ENCODE measurements around the gene TWIST2.

The TWIST2 gene

GRCh38 chr2:238925816-238926521 lies 78.1 kb downstream of the TWIST2 start:
- no peak overlapping the region for H2AFZ ChIP-seq (ENCODE audit: low read length)
- H3K27me3 ChIP-seq (ENCODE audit: insufficient read depth, low read length): no peaks in the 10 kb centered on the region
- no peak overlapping the region for H3K9ac ChIP-seq (ENCODE audit: low read length)
- H3K9me3 ChIP-seq (ENCODE audit: low read length): no peaks in the 10 kb centered on the region
- no peaks in the 10 kb centered on the region for H3K4me1 ChIP-seq (ENCODE audit: insufficient read depth, low read length, severe bottlenecking)
- no peak for TF ChIP-seq CTCF (IDR thresholded peaks at IDR 0.05; ENCODE audit: low read length)
- no peak for TF ChIP-seq EZH2 (IDR thresholded peaks at IDR 0.05; ENCODE audit: borderline replicate concordance, low read length)
- no peaks in the 10 kb centered on the region for H4K20me1 ChIP-seq (ENCODE audit: insufficient read depth, low read length)
- no peak overlapping the region for H3K4me3 ChIP-seq (ENCODE audit: low read depth, low read length, poor library complexity, severe bottlenecking)
- no peaks in the 10 kb centered on the region for H3K36me3 ChIP-seq (ENCODE audit: insufficient read depth, low read length)
- H3K9me2 ChIP-seq (ENCODE audit: low read depth, low read length): no peaks in the 10 kb centered on the region
- no peaks in the 10 kb centered on the region for H3F3A ChIP-seq (ENCODE audit: insufficient read depth, low read length)
- H3K79me2 ChIP-seq (ENCODE audit: insufficient read depth, low read length): no peaks in the 10 kb centered on the region
- H3K4me2 ChIP-seq (ENCODE audit: low read length): no peak overlapping the region
- H3K27ac ChIP-seq (ENCODE audit: low read depth, low read length, poor library complexity, severe bottlenecking): no peak overlapping the region

- no peaks in the 10 kb centered on the region for H3K36me3 ChIP-seq (ENCODE audit: insufficient read depth, low read length)
- H3K4me3 ChIP-seq (ENCODE audit: low read depth, low read length, poor library complexity, severe bottlenecking): no peak overlapping the region
- H3K79me2 ChIP-seq (ENCODE audit: insufficient read depth, low read length): no peaks in the 10 kb centered on the region
- no peaks in the 10 kb centered on the region for H4K20me1 ChIP-seq (ENCODE audit: insufficient read depth, low read length)
- H3K4me2 ChIP-seq (ENCODE audit: low read length): no peak overlapping the region
- H3K9me3 ChIP-seq (ENCODE audit: low read length): no peaks in the 10 kb centered on the region
- H3K9me2 ChIP-seq (ENCODE audit: low read depth, low read length): no peaks in the 10 kb centered on the region
- no peak overlapping the region for H2AFZ ChIP-seq (ENCODE audit: low read length)
- TF ChIP-seq CTCF (IDR thresholded peaks at IDR 0.05; ENCODE audit: low read length): no peak
- TF ChIP-seq EZH2 (IDR thresholded peaks at IDR 0.05; ENCODE audit: borderline replicate concordance, low read length): no peak
- no peaks in the 10 kb centered on the region for H3K4me1 ChIP-seq (ENCODE audit: insufficient read depth, low read length, severe bottlenecking)
- no peak overlapping the region for H3K9ac ChIP-seq (ENCODE audit: low read length)
- H3K27me3 ChIP-seq (ENCODE audit: insufficient read depth, low read length): no peaks in the 10 kb centered on the region
- H3K27ac ChIP-seq (ENCODE audit: low read depth, low read length, poor library complexity, severe bottlenecking): no peak overlapping the region
- H3F3A ChIP-seq (ENCODE audit: insufficient read depth, low read length): no peaks in the 10 kb centered on the region
These were observed 79.1 kb downstream of the TWIST2 start for GRCh38 chr2:238926761-238927611.

GRCh38 chr2:238927746-238928519 lies 80.0 kb downstream of the TWIST2 start:
- H3K9ac ChIP-seq (ENCODE audit: low read length): no peak overlapping the region
- no peaks in the 10 kb centered on the region for H3K36me3 ChIP-seq (ENCODE audit: insufficient read depth, low read length)
- no peaks in the 10 kb centered on the region for H3K9me2 ChIP-seq (ENCODE audit: low read depth, low read length)
- H3K27me3 ChIP-seq (ENCODE audit: insufficient read depth, low read length): no peaks in the 10 kb centered on the region
- no peak overlapping the region for H3K4me3 ChIP-seq (ENCODE audit: low read depth, low read length, poor library complexity, severe bottlenecking)
- H4K20me1 ChIP-seq (ENCODE audit: insufficient read depth, low read length): no peaks in the 10 kb centered on the region
- H3K9me3 ChIP-seq (ENCODE audit: low read length): no peaks in the 10 kb centered on the region
- H3K27ac ChIP-seq (ENCODE audit: low read depth, low read length, poor library complexity, severe bottlenecking): no peak overlapping the region
- no peaks in the 10 kb centered on the region for H3K4me1 ChIP-seq (ENCODE audit: insufficient read depth, low read length, severe bottlenecking)
- H3F3A ChIP-seq (ENCODE audit: insufficient read depth, low read length): no peaks in the 10 kb centered on the region
- no peaks in the 10 kb centered on the region for H3K79me2 ChIP-seq (ENCODE audit: insufficient read depth, low read length)
- no peak overlapping the region for H3K4me2 ChIP-seq (ENCODE audit: low read length)
- TF ChIP-seq CTCF (IDR thresholded peaks at IDR 0.05; ENCODE audit: low read length) (no peak), EZH2 (IDR thresholded peaks at IDR 0.05; ENCODE audit: borderline replicate concordance, low read length) (no peak)
- no peak overlapping the region for H2AFZ ChIP-seq (ENCODE audit: low read length)

All from OCI-LY1 (cell line).